Caco-2 (cell line): ENCODE results near the gene POMGNT2. TPM values are rescaled to one million over a fixed set of nuclear protein-coding genes. Genes with fewer than 3 reads are reported as not detected.

Experiments
- BruUV-seq: library from RNA; stranded (reverse); fragments of 400-500 nt; replicated peaks from 2 replicates; lab custom pipeline; 2021; lab: Mats Ljungman, UMichigan
- CTCF ChIA-PET: fragments of 300-600 bp; sonication (Branson Sonifier 250); formaldehyde crosslinking; loops from one replicate; lab custom pipeline; 2022; ENCODE audit warnings: antibody characterized with exemption; lab: Charles Lee
- POLR2A ChIA-PET: fragments of 300-600 bp; sonication (Branson Sonifier 250); formaldehyde crosslinking; loops from one replicate; lab custom pipeline; 2022; ENCODE audit warnings: antibody characterized with exemption; lab: Charles Lee
- DNase-seq, 2 experiments: peaks; one replicate each; pipeline versions ENCODE4 v3.0.0 to v3.0.0-alpha.2; 2020 to 2022
- H3K27me3 ChIP-seq: replicated peaks from 2 replicates; pipeline ENCODE4 v1.6.0; 2011; ENCODE audit warnings: low read length; ENCODE audit not compliant: control insufficient read depth, insufficient read depth
- H3K36me3 ChIP-seq: 2 replicates; pipeline ENCODE4 v1.5.1; 2011; ENCODE audit warnings: low read length; ENCODE audit not compliant: control insufficient read depth, insufficient read depth
- H3K4me1 ChIP-seq: fragments of 250-450 bp; sonication (Bioruptor Pico); 2 replicates; pipeline ENCODE4 v1.5.1; 2020; ENCODE audit warnings: mild to moderate bottlenecking
- H3K4me3 ChIP-seq: 2 replicates; pipeline ENCODE4 v1.5.1; 2011; ENCODE audit warnings: low read depth, mild to moderate bottlenecking, control low read depth, low read length
- H3K9me3 ChIP-seq: fragments of 250-450 bp; sonication (Bioruptor Pico); 2 replicates; pipeline ENCODE4 v1.5.1; 2020; ENCODE audit warnings: mild to moderate bottlenecking, moderate library complexity
- H3K27ac Mint-ChIP-seq: one replicate; pipeline ENCODE4 v1.8.0; 2022; ENCODE audit warnings: mixed read lengths; ENCODE audit not compliant: unreplicated experiment
- H3K27me3 Mint-ChIP-seq: one replicate; pipeline ENCODE4 v1.8.0; 2022; ENCODE audit warnings: mixed read lengths; ENCODE audit not compliant: insufficient read depth, unreplicated experiment
- H3K36me3 Mint-ChIP-seq: one replicate; pipeline ENCODE4 v1.8.0; 2022; ENCODE audit warnings: mild to moderate bottlenecking, mixed read lengths; ENCODE audit not compliant: insufficient read depth, unreplicated experiment
- H3K4me1 Mint-ChIP-seq: one replicate; pipeline ENCODE4 v1.8.0; 2022; ENCODE audit warnings: low read depth, mixed read lengths; ENCODE audit not compliant: unreplicated experiment
- H3K4me3 Mint-ChIP-seq: one replicate; pipeline ENCODE4 v1.8.0; 2022; ENCODE audit warnings: mild to moderate bottlenecking, moderate library complexity, mixed read lengths; ENCODE audit not compliant: unreplicated experiment
- H3K9me3 Mint-ChIP-seq: one replicate; pipeline ENCODE4 v1.8.0; 2022; ENCODE audit warnings: mixed read lengths; ENCODE audit not compliant: unreplicated experiment
- CTCF ChIP-seq, 2 experiments: fragments of 200-600 bp in 1 of 2; IDR thresholded peaks; 1 replicate in 1 of 2; 2 replicates in 1 of 2; pipeline versions ENCODE4 v1.5.1 to v1.8.0; 2011 to 2022; ENCODE audit warnings: antibody characterized with exemption in 1 of 2, control low read depth in 1 of 2, inconsistent platforms in 1 of 2, low read depth in 1 of 2, low read length in 1 of 2, mild to moderate bottlenecking in 1 of 2, moderate library complexity in 1 of 2; ENCODE audit not compliant: insufficient read depth in 1 of 2, severe bottlenecking in 1 of 2, unreplicated experiment in 1 of 2
- intact Hi-C: fragments of 100-400 bp; cut with micrococcal nuclease; formaldehyde crosslinking; loops from one replicate; pipeline ENCODE4 v1.10.0; 2022; ENCODE audit not compliant: unreplicated experiment
- total RNA-seq: library from RNA; stranded (reverse); gene quantifications from 2 replicates; pipeline ENCODE4 v1.2.3, GENCODE V29; 2022

POMGNT2 gene
- total RNA-seq, 1 experiment from 2014 or later = 10.1 TPM

- intact Hi-C loops = no loop called here
- Mint-ChIP-seq H3K4me3 (no peak overlapping the region), H3K27ac (no peak overlapping the region), H3K9me3 (no peaks in the 10 kb centered on the region), H3K36me3 (no peaks in the 10 kb centered on the region), H3K27me3 (peaks cover 4% of the 10 kb centered on the region), H3K4me1 (no peaks in the 10 kb centered on the region)
- no peak for DNase-seq
- ChIA-PET CTCF (no interaction called here), POLR2A (no interaction called here)
- no peaks in the 10 kb centered on the region for H3K9me3 ChIP-seq
- TF ChIP-seq CTCF (IDR thresholded peaks at IDR 0.05; ENCODE audit: insufficient read depth in 1 of 2, low read depth in 1 of 2, low read length in 1 of 2, severe bottlenecking in 1 of 2, unreplicated experiment in 1 of 2) = no peak
- H3K36me3 ChIP-seq = no peaks in the 10 kb centered on the region
- H3K4me3 ChIP-seq = no peak overlapping the region
- peaks cover 8% of the 10 kb centered on the region for H3K4me1 ChIP-seq
- H3K27me3 ChIP-seq = no peaks in the 10 kb centered on the region
- no TSS peak for BruUV-seq
These were observed 73.9 kb downstream of the POMGNT2 start for GRCh38 chr3:43031889-43032545.

GRCh38 chr3:43031485-43031884 is 74.4 kb downstream of the POMGNT2 start:
- Mint-ChIP-seq H3K36me3 (no peaks in the 10 kb centered on the region), H3K27ac (no peak overlapping the region), H3K4me1 (no peaks in the 10 kb centered on the region), H3K9me3 (no peaks in the 10 kb centered on the region), H3K27me3 (peaks cover 4% of the 10 kb centered on the region), H3K4me3 (no peak overlapping the region)
- DNase-seq = peak in 1 of 2 experiments; percentile 3
- BruUV-seq = no TSS peak
- POLR2A ChIA-PET = no interaction called here
- H3K9me3 ChIP-seq = no peaks in the 10 kb centered on the region
- no peak for TF ChIP-seq CTCF (IDR thresholded peaks at IDR 0.05; ENCODE audit: insufficient read depth in 1 of 2, low read depth in 1 of 2, low read length in 1 of 2, severe bottlenecking in 1 of 2, unreplicated experiment in 1 of 2)
- CTCF ChIA-PET = no interaction called here
- H3K27me3 ChIP-seq = no peaks in the 10 kb centered on the region
- no peaks in the 10 kb centered on the region for H3K36me3 ChIP-seq
- peaks cover 8% of the 10 kb centered on the region for H3K4me1 ChIP-seq
- intact Hi-C loops = no loop called here
- H3K4me3 ChIP-seq = no peak overlapping the region

GRCh38 chr3:43030162-43030935 is 75.5 kb downstream of the POMGNT2 start:
- Histone ChIP-seq H3K4me3 (no peak overlapping the region), H3K4me1 (peaks cover 8% of the 10 kb centered on the region), H3K36me3 (no peaks in the 10 kb centered on the region), H3K9me3 (no peaks in the 10 kb centered on the region), H3K27me3 (no peaks in the 10 kb centered on the region)
- intact Hi-C loops = no loop called here
- no peaks in the 10 kb centered on the region for H3K36me3 Mint-ChIP-seq
- no peak overlapping the region for H3K4me3 Mint-ChIP-seq
- H3K9me3 Mint-ChIP-seq = no peaks in the 10 kb centered on the region
- no TSS peak for BruUV-seq
- no peak overlapping the region for H3K27ac Mint-ChIP-seq
- no peak for TF ChIP-seq CTCF (IDR thresholded peaks at IDR 0.05; ENCODE audit: insufficient read depth in 1 of 2, low read depth in 1 of 2, low read length in 1 of 2, severe bottlenecking in 1 of 2, unreplicated experiment in 1 of 2)
- peaks cover 4% of the 10 kb centered on the region for H3K27me3 Mint-ChIP-seq
- CTCF ChIA-PET = no interaction called here
- peak in 1 of 2 experiments; percentile 7 for DNase-seq
- peaks cover 6% of the 10 kb centered on the region for H3K4me1 Mint-ChIP-seq
- POLR2A ChIA-PET = no interaction called here

Other genes with a start within 250 kb of the POMGNT2 start
- gene CYP8B1, start 230.2 kb downstream of the POMGNT2 start, total RNA-seq = not detected in 2 replicates
- gene ZNF662, start 199.9 kb downstream of the POMGNT2 start, total RNA-seq = 10.3 and 13.4 TPM in 2 replicates
- 0.16 TPM in 1 of 2 replicates, not detected in the other for gene GASK1A, start 126.8 kb downstream of the POMGNT2 start, total RNA-seq
- gene SNRK, start 180.5 kb upstream of the POMGNT2 start, total RNA-seq = 23.1 and 25.4 TPM in 2 replicates